SW 1271 (cell line): ENCODE data around the gene EGFL7.

Experiments used
- DNase-seq, 2 experiments: peaks; one replicate each; lab custom pipeline; 2025; lab: John Stamatoyannopoulos, UW

The EGFL7 gene

GRCh38 chr9:136719195-136719880 is 56.6 kb downstream of the EGFL7 start:
- DNase-seq: no peak

DNA sequence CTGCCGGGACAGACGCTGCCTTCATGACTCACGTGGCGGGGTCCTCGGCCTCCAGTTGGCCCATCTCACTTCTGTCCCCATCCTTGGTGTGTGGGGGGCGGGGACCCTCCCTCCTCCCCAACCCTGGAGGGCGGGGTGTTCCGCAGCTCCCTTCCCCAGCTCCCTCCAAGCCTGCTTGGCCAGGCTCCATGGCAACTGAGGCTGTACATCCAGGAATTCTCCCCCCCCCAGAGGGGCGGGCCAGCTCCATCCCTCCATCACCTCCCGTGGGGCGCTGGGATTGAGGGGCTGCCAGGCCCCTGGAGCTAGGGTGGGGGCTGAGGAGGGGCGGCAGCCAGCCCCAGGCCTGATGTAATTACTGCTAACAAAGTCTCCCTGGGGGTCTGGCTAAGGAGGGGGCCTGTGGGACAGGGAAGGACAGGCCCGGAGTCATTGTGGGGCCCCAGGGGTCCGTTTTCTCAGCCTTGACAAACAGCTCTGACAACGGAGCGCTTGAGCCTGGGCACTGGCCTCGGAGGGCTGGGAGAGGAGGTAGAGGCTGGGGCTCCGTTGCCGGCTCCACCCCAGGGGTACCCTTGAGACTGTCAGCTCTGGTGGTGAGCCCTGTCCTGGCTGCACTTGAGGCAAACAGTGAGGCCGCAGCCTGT is 57.7 kb downstream of the EGFL7 start:
- no peak for DNase-seq

- DNase-seq: no peak
Observed at GRCh38 chr9:136720898-136721338, 58.2 kb downstream of the EGFL7 start.

- DNase-seq: no peak
Observed at GRCh38 chr9:136721339-136722092, 58.8 kb downstream of the EGFL7 start.
